NCI-H2107 (cell line): ENCODE data around the gene PDK2.

Experiments
- DNase-seq: peaks from one replicate; lab custom pipeline; 2025; lab: John Stamatoyannopoulos, UW

PDK2 gene

DNA sequence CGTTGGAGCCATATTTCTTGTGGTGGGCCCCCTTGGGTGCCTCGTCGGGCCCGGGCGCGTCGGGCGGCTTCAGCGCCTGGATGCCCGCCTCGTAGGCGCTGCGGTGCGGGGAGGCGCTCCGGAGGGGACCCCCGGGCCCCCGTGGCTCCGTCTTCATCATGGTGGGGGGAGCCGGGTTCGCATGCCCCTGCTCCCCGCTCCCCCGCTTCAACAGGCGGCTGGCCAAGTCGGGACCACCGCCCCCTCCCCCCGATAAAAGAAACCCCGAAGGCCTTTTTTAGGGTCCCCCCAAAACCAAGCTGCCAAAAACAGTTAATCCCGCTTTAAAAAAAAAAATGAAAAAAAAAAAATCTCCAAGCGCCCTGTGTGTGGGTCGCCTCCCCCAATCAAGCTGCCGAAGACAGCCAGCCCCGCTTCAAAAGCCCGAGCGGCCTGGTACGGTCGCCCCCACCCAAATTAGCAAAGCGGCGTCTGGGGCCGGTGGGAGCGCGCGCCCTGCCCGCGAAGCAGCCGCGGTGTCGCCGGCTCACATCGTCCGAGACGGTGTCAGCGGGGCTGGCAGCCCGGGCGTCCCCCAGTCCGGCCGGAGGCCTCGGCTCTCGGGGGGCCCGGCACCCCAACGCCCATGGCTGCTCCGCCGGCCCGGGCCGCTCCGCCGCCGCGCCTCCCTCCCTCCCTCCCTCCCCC lies 55.3 kb downstream of the PDK2 start, which contains the start of gene PPP1R9B:
Gene PPP1R9B (minus strand): TSS at position 324 of the 687 bp plus-strand sequence. CDS start 164 bp downstream, at position 160.
- no peak for DNase-seq

GRCh38 chr17:50151041-50151936 lies 56.1 kb downstream of the PDK2 start:
- DNase-seq = peak; percentile 72

GRCh38 chr17:50151937-50152547 lies 56.9 kb downstream of the PDK2 start:
- no peak for DNase-seq

- DNase-seq = no peak
Measured at GRCh38 chr17:50152736-50153135, 57.6 kb downstream of the PDK2 start.

GRCh38 chr17:50153650-50154575 lies 58.8 kb downstream of the PDK2 start:
- no peak for DNase-seq

DNA sequence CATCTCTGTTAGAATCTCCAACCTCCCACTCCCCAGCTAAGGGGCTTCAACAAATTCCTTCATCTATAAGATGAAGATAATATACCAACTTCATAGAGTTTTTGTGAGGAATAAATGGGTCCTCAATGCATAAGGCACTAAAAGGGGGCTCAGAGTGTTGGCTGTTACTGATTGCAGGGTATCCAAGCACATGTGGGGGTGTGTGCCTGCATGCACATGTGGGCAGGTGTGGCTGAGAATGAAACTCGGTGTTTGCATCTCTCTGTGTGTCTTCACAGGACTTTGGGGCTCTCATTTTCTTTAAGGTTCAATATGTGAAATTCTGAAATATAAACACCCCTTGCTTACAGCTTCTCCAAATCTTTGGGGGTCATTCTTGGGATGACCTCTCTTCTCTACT lies 59.5 kb downstream of the PDK2 start:
- DNase-seq = no peak

DNA sequence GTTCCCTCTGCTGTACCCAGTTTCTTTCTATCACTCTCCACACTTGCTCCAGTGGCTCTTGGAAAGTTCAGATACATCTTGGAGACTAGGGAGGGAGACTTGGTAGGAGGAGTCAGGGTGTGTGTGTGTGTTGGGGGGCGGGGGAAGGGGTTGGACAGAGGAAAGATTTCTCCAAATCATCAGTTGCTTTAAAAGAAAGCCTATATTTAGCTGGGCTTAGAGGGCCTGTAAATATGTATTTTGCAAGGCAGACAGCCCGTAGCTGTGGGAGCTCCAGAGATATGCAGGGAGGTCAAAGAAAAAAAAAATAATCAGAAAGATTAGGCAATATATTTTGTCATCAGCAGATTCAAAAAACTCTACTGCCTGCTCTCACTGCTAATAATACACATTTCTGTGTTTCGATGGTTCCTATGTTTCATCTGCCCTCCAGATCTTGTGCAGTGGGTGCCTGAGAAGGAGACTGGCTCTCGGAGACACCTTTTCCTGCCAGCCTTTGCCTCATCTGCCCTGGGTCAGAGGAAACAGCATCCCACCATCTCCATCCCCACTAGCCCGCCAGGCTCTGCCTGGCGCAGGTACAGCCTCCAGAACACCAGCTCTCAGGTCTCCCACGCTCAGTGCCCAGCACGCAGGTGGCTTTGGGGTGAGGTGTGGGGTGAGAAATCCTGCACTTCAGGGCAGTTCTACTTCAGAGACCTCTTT lies 60.1 kb downstream of the PDK2 start:
- DNase-seq = no peak

DNA sequence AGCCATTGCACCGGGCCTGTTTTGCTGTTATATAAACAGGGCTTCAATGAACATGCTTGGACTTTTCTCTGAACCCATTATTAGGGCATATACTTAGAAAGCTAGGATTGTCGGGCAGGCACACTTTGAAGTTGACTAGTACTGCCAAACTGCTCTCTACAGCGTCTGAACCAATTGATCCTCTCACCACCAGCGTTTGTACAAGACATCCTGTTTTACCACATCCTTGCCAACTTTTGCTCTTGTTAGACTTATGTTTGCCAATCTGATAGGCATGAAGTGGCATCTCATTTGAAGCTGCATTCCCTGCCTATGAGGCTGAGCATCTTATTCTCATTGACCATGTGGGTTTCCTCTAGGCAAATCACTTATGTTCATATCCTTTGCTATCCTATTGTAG lies 62.7 kb downstream of the PDK2 start:
- no peak for DNase-seq

DNA sequence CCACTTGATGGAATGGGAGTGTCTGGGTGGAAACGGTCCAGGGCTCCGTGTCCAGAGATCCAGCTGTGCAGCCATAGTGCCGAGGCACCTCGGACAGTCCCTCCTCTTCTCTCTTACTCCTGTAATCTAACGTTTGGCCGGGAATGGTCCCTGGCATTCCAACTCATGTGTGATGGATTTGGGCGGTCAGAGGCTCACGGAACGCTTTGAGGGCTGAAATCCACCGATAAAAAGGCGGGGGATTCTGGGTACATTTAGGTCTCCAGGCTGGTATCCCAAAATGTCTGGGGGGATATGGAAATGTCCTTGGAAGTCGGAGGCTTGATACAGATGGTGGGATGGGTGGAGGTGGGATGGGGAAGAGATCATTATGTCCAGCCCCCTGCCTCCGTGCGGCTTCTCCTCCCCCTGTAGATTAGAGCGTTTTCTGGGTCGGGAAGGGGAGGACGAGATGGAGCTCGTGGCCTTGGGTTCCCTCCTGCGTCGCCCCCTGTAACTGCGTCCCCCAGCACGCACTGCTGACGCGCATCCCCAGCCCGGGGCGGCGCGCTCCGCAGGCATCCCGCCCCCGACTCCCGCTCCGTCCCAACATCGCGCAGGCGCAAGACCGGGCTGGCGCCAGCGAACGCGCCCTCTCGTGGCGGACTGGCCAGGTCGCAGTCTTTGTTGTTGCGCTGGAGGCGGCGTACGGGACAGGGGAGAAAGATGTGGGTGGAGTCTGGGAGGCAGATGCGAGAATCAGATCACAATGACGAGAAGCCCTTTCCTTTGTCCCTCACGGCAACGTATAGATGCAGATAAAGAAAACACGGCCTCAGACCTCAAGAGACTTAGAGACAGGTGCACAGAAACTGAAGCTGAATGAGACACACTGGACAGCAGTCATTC lies 66.1 kb downstream of the PDK2 start:
- peak; percentile 73 for DNase-seq
